ENCODE data around the gene LCNL1.

The LCNL1 gene

DNA sequence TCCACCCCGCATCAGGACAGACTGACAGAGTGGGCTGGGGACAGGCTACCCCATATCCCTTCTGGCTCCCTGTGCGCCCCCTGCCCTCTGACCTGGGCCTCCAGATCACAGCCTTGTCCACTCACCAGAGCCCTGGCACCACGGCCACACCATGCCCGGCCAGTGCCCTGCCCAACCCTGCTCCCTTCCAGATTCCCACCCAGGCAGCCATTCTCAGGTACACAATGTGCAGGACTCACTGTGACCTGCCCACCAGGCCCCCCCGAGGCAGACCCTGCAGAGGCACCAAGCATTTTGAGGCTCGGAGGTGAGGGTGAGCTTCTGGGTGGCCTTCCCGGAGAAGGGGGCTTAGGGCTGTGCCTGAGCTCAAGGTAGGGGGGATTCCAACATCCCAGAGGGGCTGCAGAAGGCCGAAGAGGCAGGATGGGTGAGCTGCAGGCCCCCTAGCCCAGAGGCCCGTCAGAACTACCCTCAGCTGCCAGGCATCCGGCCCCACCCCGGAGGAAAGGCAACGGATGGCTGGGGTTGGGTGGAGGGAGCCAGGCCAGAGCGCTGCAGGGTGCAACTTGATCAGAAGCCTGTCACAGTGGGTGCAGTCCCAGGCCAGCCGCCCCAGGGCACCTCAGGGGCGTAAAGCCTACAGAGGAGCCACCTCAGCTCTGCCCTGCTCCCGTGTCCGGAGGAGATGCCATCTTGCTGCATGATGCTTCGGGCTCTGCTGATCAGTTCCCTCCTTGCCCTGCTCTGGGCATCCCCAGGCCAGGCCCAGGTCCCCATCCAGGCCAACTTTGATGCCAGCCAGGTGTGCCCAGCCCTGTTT is at the start of gene LCNL1:
Gene LCNL1, plus strand, starts transcription at position 762 of the 820 bp plus-strand sequence. CDS start 594 bp downstream, outside the sequence.
- DNase-seq (ENCODE audit: low read depth in 2 of 2), result no peak

DNA sequence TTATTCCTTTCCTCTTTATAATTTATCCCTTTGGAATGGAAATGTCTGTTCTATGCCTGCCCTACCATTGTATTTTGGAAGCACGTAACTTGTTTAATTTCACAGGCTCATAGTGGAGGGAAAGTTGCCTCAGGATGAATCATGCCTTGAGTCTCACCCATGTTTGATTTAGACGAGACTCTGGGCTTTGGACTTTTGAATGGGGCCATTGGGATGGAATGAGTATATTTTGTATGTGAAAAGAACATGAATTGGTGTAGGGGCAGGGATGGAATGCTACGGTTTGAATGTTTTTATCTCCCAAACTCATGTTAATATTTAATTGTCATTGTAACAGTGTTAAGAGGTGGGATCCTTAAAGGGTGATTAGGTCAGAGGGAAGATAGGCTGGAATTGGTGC is 48.5 kb upstream of the LCNL1 start:
- no peak for DNase-seq (ENCODE audit: low read depth in 2 of 2)

DNA sequence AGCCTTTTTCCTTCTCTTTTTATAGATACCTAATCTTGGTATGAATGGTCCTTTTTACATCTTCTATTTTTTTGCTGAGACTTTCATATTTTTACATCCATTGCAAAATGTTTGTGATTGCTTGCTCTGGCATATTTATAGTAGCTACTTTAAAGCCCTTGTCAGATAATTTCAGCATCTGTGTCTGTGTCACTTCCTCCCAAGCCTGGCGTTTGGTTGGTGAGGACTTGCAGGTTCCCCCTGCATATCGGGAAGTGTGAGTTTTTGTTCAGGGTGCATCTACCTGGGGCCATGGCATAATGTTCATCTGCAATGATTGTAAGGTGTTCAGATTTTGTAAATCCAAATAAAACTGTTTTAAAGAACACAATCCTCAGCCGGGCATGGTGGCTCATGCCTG is 47.1 kb upstream of the LCNL1 start:
- no peak for DNase-seq (ENCODE audit: low read depth in 2 of 2)

DNA sequence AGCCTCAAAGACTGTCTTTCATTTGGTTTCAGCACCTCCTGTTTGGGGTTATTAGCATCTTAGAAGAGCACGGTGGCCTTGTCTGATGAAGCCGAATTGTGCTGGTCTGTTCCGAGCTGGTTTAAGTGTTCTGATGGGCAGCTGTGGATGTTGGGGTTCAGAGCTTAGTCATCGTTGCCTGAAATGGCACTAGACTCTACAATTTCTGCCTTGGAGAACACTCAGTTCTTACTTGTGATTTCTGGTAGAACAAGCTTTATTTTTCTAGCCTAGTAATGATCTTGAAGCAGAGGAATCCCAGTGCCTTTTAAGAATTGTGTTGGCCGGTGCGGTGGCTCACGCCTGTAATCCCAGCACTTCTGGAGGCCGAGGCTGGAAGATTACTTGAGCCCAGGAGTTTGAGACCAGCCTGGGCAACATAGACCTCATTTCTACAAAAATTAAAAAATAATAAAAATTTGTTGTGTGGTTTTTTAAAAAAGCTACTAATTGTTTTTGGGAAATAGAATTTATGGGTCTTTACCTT is 46.1 kb upstream of the LCNL1 start:
- DNase-seq (ENCODE audit: low read depth in 2 of 2), result no peak

DNA sequence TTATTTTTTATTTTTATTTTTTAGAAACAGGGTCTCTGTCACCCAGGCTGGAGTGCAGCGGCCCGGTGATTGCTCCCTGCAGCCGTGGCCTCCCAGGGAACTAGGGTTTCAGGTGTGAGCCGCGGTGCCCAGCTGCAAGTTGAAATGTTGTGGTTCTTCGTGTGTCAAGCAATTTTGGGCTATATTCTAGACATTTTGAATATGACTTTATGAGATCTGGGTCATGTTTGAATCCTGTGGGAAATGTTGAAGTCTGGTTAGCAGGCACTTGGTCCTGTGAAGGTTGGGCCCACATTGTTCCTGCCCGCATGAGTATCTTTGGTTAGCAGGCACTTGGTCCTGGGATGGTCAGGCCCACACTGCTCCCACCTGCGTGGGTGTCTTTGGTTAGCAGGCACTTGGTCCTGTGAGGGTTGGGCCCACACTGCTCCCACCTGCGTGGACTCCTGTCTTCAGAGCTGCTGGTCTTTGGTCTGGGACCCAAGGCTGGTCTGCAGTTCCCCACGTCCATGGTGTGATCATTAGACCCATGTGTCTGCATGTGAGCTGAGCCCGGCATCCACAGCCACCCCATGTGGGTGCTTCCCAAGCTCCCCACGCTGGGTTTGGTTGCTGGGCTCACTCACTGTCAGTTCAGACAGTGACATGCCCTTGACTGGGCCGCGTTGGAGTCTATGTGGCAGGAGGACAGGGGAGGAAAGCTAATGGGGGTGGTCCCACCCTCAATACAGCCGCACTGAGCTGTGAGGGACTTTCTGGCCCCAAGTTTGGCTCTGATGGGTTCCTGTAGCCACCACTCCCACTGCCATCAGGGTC is 45.4 kb upstream of the LCNL1 start:
- DNase-seq (ENCODE audit: low read depth in 2 of 2), result no peak

DNA sequence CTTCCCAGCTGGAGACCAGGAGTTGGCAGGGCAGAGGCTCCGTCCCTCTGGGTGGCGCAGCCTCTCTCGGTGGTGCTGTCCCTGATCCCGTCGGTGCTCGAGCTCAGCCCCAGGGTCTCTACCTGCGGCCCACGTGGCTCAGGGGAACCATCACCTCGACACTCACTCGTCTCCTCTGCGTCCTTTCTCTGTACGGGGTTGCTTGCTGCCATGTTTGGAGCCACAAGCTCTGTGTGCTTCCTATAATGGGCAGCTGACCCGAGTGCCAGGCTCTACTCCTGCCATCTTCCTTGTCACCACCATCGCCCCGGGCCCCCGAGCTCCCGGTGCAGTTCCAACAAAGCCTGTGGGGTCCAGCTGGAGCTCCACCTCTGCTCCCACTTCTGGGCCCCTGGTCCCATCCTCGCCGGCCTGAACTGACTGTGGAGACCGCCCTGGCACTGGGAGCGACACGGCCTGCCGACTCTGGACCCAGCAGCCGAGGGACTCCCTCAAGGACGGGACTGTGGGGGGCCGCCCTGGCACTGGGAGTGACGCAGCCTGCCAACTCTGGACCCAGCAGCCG is 43.3 kb upstream of the LCNL1 start:
- no peak for DNase-seq (ENCODE audit: low read depth in 2 of 2)

DNA sequence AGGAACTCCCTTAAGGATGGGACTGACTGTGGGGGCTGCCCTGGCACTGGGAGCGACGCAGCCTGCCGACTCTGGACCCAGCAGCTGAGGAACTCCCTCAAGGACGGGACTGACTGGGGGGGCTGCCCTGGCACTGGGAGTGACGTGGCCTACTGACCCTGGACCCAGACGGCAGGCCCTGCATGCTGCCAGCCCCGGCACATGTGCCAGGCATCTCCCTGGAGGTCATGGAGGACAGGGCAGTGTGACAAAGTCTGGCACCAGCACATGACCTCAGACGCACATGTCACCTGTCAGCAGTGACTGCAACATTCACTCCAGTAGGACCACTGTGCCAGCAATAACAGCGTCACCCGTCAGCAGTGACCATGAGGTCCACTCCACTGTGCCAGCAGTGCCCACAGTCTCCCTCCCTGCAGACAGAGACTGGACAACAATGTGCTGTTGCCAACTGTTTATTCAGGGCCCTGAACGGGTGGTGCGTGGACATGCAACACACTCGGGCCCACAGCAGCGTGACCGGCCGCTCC is 42.7 kb upstream of the LCNL1 start:
- DNase-seq (ENCODE audit: low read depth in 2 of 2), result no peak

DNA sequence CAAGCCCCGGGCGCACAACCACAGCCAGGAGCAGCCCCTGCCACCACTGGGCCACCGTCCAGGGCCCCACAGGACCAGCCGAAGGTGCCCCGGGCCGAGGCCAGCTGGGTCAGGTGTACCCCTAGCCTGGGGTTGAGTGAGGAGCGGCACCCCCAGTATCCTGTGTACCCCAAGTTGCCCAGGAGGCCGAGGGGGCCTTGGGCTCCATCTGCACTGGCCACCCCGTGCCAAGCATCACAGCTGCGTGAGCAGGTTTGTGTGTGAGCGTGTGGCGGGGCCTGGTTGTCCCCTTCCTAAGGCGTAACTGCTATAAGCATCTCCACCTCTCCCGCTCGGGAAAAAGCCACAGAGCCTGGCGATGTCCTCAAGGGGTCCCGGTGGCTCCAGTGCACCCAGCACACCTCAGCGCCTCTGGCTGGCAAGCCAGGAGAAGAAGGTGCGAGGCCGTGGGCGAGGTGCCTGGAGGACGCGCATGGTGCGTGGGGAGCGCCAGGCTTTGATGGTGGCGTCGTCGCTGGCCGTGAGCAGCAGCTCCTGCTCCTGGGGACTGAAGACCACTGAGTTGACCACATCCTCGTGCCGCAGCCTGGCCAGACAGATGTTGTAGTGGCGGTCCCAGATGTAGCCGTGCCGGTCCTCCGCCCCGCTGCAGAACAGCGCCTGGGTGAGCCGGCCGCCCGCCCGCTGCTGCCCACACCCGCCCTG is 42.1 kb upstream of the LCNL1 start:
- no peak for DNase-seq (ENCODE audit: low read depth in 2 of 2)

DNA sequence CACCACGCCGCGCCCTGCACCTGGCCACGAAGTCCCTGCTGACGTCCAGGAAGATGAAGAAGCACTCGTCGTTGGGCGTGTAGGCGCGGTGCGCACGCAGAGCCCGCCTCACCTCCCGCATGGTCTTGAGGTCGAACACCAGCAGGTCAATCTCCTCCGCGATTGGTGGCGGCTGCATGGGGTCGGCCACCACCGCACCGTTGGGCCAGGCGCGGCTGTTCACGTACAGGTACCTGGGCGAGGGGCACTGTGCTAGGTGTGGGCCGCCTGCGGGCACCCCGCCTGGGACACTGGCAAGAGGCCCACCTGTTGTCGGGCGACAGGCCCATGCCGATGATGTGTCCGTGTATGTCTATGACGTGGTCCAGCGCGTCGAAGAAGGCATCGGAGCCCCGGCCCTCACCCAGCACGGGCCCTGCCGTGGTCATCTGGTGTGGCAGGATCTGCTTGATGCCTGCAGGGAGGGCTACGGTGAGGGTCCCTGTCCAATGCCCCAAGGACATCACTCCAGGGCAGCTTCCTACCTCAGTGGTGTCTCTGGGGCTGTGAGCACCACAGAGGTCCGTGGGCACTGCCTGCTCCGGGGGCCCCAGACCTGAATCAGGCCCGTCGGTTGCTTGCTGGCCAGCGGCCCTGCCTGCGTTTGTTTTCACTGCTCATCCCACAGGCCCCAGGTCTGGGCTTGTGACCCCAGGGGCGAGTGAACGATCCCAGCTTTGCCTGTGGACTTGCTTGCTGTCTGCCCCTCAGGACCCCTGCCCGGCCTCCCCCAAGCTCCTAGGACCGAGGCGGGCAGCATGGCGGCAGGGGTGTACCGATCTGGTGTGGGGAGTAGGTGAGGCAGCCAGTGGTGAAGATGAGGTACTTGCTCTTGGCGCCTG is 41.3 kb upstream of the LCNL1 start:
- no peak for DNase-seq (ENCODE audit: low read depth in 2 of 2)

DNA sequence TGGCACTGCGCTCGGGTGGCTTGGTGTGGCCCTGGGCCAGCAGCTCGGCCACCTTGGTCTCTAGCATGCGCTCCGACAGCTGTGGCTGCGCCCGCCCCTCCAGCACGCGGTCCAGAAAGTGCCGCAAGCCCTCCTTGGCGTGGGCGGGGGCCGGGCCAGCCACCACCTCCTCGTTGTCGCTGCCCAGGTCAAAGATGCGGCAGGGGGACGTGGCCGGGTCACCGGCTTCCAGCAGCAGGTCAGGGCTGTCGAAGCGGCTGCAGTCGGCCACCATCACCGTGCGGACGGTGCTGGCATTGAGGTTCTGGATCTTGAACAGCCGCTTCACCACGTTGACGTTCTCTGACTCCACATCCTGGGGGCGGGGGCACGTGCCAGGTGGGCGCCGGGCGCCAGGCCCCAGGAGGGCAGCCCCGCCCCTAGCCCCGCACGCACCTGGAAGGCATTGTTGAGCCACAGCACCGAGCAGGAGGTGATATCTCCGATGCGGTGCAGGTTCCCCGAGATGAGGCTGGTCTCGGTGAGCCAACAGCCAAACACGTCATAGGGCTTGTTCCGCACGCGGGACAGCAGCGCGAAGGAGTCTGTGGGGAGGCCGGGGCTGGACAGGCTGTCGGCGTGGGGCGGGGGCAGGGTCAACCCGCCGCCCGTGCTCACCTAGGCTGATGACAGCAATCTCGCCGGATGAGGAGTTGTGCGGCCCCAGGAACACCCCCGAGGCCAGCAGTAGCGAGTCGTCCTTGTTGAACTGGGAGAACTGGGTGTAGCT is 40.5 kb upstream of the LCNL1 start:
- DNase-seq (ENCODE audit: low read depth in 2 of 2), result no peak

DNA sequence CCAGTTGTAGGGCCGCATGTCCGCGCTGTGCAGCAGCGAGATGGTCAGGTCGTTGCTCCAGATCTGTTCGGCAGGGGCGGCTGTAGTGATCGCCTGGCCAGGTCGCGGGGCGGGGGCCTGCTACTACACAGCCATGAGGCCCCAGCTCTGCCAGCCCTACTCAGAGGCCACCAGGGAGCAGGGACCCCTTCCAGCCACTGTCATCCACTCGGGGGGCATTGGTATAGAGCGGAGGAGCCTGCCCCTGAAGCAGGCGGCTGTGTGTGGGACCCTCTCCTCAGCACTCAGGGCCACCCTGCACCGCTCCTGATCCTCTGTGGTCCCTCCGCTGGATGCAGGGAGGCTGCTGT is 39.9 kb upstream of the LCNL1 start:
- DNase-seq (ENCODE audit: low read depth in 2 of 2), result no peak

DNA sequence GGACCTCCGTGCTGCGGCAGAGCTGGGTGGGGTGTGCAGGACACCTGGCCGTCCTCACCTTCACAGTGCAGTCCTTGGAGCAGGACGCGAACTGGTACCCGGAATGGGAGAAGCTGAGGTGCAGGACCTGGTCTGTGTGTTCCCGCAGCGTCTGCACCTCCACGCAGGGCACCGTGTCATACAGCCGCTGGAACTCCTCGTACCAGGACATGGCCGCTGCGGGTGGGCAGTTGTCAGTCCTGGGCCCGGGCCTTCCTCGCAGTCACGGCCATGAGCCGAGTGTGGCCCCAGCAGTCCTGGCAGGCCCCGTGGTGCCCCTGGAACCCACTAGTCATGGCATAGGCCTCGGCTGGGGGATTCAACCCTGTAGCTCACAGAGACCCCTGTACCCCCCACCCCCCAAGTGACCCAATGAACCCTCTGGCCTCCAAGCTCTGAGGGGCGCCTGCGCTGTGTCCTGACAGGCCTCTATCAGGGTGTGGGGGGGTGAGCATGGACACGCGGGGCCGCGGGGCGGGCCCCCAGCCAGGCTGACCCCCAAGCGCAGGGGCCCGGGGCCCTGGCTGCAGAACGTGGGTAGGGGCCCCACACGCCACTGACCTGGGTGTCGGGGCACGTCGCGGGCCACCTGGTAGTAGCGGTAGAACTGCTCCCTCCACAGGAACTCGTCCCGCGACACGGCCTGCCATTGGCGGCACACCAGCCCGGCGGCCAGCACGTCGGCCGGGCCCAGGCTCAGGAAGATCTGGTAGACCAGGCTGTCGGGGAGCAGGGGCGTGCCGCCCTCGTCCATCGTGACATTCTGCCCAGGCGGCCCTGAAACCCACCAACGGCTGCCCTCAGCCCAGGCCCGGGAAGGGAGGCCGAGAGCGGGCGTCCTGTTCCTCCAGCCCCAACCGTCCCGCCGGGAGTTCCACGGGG is 39.2 kb upstream of the LCNL1 start:
- no peak for DNase-seq (ENCODE audit: low read depth in 2 of 2)

DNA sequence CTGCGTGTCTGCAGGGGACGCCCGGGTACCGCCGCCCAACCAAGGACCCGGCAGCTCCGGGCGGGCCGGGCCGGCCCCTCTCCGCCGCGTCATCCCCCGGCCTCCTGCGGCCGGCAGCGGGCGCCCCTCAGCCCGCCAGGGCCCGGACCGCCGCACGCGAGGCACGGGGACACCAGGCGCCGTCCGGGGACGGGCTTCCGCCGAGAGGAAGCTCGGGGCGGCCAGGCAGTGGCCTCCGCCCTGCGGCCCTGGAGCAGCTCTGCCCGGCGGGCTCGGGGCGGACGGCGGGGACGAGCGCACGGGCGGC is 38.6 kb upstream of the LCNL1 start:
- no peak for DNase-seq (ENCODE audit: low read depth in 2 of 2)

DNA sequence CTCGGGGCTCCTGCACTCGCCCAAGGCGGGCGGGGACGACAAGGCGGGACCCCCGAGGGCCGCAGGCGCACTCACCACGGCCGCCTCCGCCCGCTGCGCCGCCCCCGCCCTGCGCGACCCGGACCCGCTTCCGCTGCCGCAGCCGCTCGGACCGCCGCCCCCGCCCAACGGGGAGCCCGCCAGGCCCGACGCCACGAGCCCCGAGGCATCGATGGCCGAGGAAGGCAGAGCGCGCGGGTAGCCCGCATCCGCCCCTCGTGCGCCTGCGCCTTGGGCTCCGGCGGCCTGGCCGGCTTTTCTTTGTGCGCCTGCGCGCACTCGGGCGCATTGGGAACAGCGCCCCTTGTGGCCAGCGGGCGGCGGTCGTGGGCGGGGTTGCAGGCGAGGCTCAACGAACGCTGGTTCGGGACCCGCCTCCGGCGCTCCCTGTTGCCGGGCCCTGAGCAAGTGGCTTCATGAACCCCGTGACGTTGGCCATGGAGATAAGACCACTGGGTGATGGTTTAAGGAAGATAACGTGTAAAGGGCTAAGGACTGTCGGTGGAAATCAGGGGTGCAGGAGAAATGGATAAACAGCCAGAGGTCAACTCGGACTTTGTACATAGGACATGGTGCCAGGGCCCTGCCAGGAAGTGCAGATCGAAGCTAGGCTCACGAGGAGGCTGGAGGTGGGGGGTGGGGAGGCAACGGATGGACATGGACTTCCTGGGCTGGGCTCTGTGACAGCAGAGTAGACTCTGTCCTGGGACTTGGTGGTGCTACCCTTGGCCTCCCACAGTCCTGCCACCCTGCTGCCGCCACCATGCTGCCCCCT is 38.1 kb upstream of the LCNL1 start, which contains the start of the genes C8G and FBXW5:
Gene C8G, plus strand, starts transcription at position 725 of the 814 bp plus-strand sequence. Its CDS starts 78 bp downstream, at position 803.
Gene FBXW5, minus strand, starts transcription at position 220 of the 814 bp plus-strand sequence. CDS start 655 bp downstream, outside the sequence.
- DNase-seq (ENCODE audit: low read depth in 2 of 2), result peak; percentile 88 to 89

DNA sequence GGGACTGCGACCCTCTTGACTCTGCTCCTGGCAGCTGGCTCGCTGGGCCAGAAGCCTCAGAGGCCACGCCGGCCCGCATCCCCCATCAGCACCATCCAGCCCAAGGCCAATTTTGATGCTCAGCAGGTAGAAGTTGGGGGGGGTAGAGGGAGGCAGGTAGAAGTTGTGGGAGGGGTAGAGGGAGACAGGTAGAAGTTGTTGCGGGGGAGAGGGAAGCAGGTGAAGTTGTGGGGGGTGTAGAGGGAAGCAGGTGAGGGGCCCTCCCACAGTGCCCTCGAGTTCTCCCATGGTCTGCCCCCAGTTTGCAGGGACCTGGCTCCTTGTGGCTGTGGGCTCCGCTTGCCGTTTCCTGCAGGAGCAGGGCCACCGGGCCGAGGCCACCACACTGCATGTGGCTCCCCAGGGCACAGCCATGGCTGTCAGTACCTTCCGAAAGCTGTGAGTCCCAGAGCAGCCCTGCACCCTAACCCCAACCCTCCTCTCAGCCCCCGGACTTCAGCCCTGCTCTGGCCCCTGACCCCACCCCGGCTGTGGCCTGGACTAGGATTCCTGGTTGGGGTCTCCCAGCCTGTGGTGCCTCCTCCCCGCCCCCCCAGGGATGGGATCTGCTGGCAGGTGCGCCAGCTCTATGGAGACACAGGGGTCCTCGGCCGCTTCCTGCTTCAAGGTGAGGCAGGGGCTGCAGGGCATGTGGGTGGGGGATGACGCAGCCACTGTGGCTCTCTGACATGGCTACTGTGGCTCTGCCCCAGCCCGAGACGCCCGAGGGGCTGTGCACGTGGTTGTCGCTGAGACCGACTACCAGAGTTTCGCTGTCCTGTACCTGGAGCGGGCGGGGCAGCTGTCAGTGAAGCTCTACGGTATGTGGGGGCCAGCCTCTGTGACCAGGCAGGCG is 37.2 kb upstream of the LCNL1 start:
- no peak for DNase-seq (ENCODE audit: low read depth in 2 of 2)

DNA sequence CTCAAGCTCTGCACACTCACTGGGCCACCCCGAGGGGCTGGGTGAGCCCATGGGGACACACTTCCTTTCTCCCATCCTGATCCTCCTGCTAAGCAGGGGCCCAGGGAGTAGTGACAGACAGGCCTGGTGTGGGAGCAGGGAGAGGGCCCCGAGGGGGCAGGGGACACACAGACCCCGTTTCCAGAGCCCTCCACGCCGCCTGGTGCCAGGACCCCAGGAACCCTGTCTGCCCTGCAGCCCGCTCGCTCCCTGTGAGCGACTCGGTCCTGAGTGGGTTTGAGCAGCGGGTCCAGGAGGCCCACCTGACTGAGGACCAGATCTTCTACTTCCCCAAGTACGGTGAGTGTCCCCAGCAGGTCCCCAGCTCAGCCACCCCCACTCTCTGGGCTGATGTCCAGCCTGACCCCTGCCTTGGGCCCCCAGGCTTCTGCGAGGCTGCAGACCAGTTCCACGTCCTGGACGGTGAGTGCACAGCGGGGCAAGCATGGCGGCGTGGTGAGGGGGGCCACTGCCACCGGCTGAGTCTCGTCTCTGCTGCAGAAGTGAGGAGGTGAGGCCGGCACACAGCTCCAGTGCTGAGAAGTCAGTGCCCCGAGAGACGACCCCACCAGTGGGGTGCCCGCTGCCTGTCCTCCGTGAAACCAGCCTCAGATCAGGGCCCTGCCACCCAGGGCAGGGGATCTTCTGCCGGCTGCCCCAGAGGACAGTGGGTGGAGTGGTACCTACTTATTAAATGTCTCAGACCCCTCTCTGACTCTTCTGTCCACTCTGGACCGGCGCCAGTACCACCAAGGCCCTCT is 36.4 kb upstream of the LCNL1 start:
- DNase-seq (ENCODE audit: low read depth in 2 of 2), result no peak

Measured in activated CD4-positive, alpha-beta T cell treated with anti-CD3 and anti-CD28 coated beads for 24 hours (primary cell).